Measurements from ENCODE around the gene CDK5R2.

DNA sequence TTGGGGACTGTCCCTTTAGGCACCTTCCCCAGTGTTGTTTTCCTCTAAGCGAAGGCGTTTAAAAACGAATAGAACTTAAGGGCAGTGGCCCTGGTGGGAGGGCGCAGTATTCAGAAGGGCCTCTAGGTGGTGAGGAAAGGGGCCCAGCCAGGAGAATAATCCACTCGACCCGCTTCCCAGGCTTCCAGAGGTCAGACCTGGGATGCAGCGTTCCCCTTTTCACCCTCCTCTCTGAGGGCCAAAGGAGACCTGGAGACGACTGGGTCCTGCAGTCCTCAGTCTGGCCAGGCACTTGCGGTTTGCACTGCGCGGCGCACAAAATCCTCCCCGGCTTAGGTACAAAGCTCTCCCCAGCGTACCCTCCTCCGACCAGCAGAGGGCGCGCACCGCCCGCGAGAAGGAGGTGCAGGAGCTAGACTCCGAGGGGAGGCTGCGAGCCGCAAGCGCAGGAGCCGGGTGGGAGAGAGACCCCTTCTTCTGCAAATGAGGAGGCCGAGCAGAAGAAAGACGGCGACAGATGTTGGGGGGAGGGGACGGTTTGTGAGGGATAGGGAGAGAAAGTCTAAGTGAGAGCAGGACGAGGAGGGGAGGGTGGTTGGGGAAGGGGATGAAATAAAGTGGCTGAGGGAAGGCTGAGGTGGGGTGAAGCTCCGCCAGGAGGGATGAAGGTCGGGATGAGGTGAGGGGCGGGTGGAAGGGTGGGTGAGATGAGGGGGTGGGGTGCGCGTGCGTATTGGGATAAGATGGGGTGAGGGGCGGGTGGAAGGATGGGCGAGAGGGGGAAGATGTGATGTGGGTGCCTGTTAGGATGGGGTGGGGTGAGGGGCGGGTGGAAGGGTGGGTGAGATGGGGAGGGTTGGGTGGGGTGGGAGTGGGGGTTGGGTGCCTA is 20.6 kb downstream of the CDK5R2 start:
- TF ChIP-seq, protein P1, sequence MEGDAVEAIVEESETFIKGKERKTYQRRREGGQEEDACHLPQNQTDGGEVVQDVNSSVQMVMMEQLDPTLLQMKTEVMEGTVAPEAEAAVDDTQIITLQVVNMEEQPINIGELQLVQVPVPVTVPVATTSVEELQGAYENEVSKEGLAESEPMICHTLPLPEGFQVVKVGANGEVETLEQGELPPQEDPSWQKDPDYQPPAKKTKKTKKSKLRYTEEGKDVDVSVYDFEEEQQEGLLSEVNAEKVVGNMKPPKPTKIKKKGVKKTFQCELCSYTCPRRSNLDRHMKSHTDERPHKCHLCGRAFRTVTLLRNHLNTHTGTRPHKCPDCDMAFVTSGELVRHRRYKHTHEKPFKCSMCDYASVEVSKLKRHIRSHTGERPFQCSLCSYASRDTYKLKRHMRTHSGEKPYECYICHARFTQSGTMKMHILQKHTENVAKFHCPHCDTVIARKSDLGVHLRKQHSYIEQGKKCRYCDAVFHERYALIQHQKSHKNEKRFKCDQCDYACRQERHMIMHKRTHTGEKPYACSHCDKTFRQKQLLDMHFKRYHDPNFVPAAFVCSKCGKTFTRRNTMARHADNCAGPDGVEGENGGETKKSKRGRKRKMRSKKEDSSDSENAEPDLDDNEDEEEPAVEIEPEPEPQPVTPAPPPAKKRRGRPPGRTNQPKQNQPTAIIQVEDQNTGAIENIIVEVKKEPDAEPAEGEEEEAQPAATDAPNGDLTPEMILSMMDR (IDR thresholded peaks at IDR 0.05 in 8 of 11, conservative IDR thresholded peaks at IDR 0.05 in 3 of 11) = peak; percentile 70 to 93 (median 90)
- no peak for TF ChIP-seq POLR2A (IDR thresholded peaks at IDR 0.05)

Measured in spleen (tissue), 7 donors.